GM23338 (cell line): ENCODE results near the gene NID1. TPM values are rescaled to one million over a fixed set of nuclear protein-coding genes. Genes with fewer than 3 reads are reported as not detected.

Experiments used
- ATAC-seq: fragments of 200-7000 bp; cut with Tn5 transposase; 3 replicates; pipeline ENCODE4 v1.9.1; 2020
- DNase-seq: peaks from one replicate; pipeline ENCODE4 v3.0.0-alpha.2; 2015; ENCODE audit warnings: low spot score
- H2AFZ ChIP-seq: fragments of 200-600 bp; sonication (generic); 2 replicates; pipeline ENCODE4 v1.8.0; 2016; ENCODE audit warnings: antibody characterized with exemption, mild to moderate bottlenecking, moderate library complexity
- H3F3A ChIP-seq: fragments of 200-600 bp; sonication (generic); replicated peaks from 2 replicates; pipeline ENCODE4 v1.8.0; 2017; ENCODE audit warnings: antibody characterized with exemption, mixed run types, low read depth
- H3K27ac ChIP-seq: fragments of 200-600 bp; sonication (generic); 2 replicates; pipeline ENCODE4 v1.6.1; 2016; ENCODE audit warnings: low read depth
- H3K27me3 ChIP-seq: fragments of 200-600 bp; sonication (generic); 2 replicates; pipeline ENCODE4 v1.8.0; 2016; ENCODE audit warnings: mild to moderate bottlenecking, mixed run types, moderate library complexity; ENCODE audit not compliant: insufficient read depth
- H3K36me3 ChIP-seq: fragments of 200-600 bp; sonication (generic); 2 replicates; pipeline ENCODE4 v1.8.0; 2016; ENCODE audit warnings: mild to moderate bottlenecking; ENCODE audit not compliant: insufficient read depth
- H3K4me1 ChIP-seq: fragments of 200-600 bp; sonication (generic); 2 replicates; pipeline ENCODE4 v1.8.0; 2016; ENCODE audit warnings: mild to moderate bottlenecking, moderate library complexity; ENCODE audit not compliant: insufficient read depth
- H3K4me2 ChIP-seq: fragments of 200-600 bp; sonication (generic); 2 replicates; pipeline ENCODE4 v1.7.1; 2017; ENCODE audit warnings: mixed run types
- H3K4me3 ChIP-seq: fragments of 200-600 bp; sonication (generic); 2 replicates; pipeline ENCODE4 v1.6.1; 2016; ENCODE audit warnings: mixed run types
- H3K79me2 ChIP-seq: fragments of 200-600 bp; sonication (generic); replicated peaks from 2 replicates; pipeline ENCODE4 v1.8.0; 2017; ENCODE audit warnings: mild to moderate bottlenecking; ENCODE audit not compliant: insufficient read depth
- H3K9me2 ChIP-seq: fragments of 200-600 bp; sonication (generic); 2 replicates; pipeline ENCODE4 v1.8.0; 2017; ENCODE audit not compliant: insufficient read depth
- H4K20me1 ChIP-seq: fragments of 200-600 bp; sonication (generic); replicated peaks from 2 replicates; pipeline ENCODE4 v1.8.0; 2017; ENCODE audit warnings: mild to moderate bottlenecking; ENCODE audit not compliant: insufficient read depth
- H3K27ac Mint-ChIP-seq: 2 replicates; pipeline ENCODE4 v1.8.0; 2020; ENCODE audit warnings: inconsistent platforms, mild to moderate bottlenecking, moderate library complexity, mixed read lengths
- H3K27me3 Mint-ChIP-seq: 3 replicates; pipeline ENCODE4 v1.8.0; 2022; ENCODE audit warnings: low read depth, mild to moderate bottlenecking, moderate library complexity, mixed read lengths, inconsistent platforms; ENCODE audit not compliant: insufficient read depth, poor library complexity
- H3K36me3 Mint-ChIP-seq: 3 replicates; pipeline ENCODE4 v1.8.0; 2021; ENCODE audit warnings: low read depth, mild to moderate bottlenecking, inconsistent platforms, moderate library complexity, mixed read lengths
- H3K4me1 Mint-ChIP-seq: 3 replicates; pipeline ENCODE4 v1.8.0; 2020; ENCODE audit warnings: mild to moderate bottlenecking, inconsistent platforms, mixed read lengths
- H3K4me3 Mint-ChIP-seq: 3 replicates; pipeline ENCODE4 v1.8.0; 2021; ENCODE audit warnings: moderate library complexity, mild to moderate bottlenecking, inconsistent platforms, mixed read lengths
- H3K9me3 Mint-ChIP-seq: 3 replicates; pipeline ENCODE4 v1.8.0; 2020; ENCODE audit warnings: moderate library complexity, mild to moderate bottlenecking, inconsistent platforms, mixed read lengths
- CREB1 ChIP-seq: fragments of 250-450 bp; sonication (Bioruptor Pico); IDR thresholded peaks from 2 replicates; pipeline ENCODE4 v1.5.0; 2020; ENCODE audit warnings: low read depth, mild to moderate bottlenecking, moderate library complexity
- EZH2 ChIP-seq: fragments of 200-600 bp; sonication (generic); IDR thresholded peaks from one replicate; pipeline ENCODE4 v1.8.0; 2017; ENCODE audit warnings: antibody characterized with exemption, mild to moderate bottlenecking, low read depth; ENCODE audit not compliant: unreplicated experiment
- EZH2phosphoT487 ChIP-seq: fragments of 200-600 bp; sonication (generic); IDR thresholded peaks from one replicate; pipeline ENCODE4 v1.8.1; 2018; ENCODE audit warnings: antibody characterized with exemption; ENCODE audit not compliant: unreplicated experiment
- JUNB ChIP-seq: IDR thresholded peaks from one replicate; pipeline ENCODE4 v1.6.1; 2016; ENCODE audit warnings: antibody characterized with exemption; ENCODE audit not compliant: unreplicated experiment
- NANOG ChIP-seq: IDR thresholded peaks from 2 replicates; pipeline ENCODE4 v1.6.1; 2016; ENCODE audit warnings: antibody characterized with exemption, borderline replicate concordance
- POLR2AphosphoS5 ChIP-seq: IDR thresholded peaks from 2 replicates; pipeline ENCODE4 v1.6.1; 2016; ENCODE audit warnings: antibody characterized with exemption, low read depth
- STAT1 ChIP-seq: IDR thresholded peaks from one replicate; pipeline ENCODE4 v1.6.1; 2016; ENCODE audit warnings: antibody characterized with exemption; ENCODE audit not compliant: unreplicated experiment
- polyA plus RNA-seq: library from polyadenylated mRNA; unstranded; fragments of >200 nt; fragmentation: Nextera tagmentation; extraction: Ambion mirVana; gene quantifications from 2 replicates; pipeline ENCODE4 v1.2.1, GENCODE V29; 2016
- total RNA-seq: library from RNA; depleted of rRNA; stranded (reverse); fragments of >200 nt; shearing (Covaris generic); gene quantifications from 2 replicates; pipeline ENCODE4 v1.2.3, GENCODE V29; 2014
- TF ChIP-seq, protein P1 (sequence below), 2 experiments: fragments of 200-600 bp in 1 of 2; sonication (generic) in 1 of 2; conservative IDR thresholded peaks; 2 replicates each; pipeline versions ENCODE4 v1.5.1 to v1.6.1; 2016 to 2017; ENCODE audit warnings: antibody characterized with exemption in 2 of 2, low read depth in 2 of 2, mild to moderate bottlenecking in 2 of 2, moderate library complexity in 1 of 2
- TF ChIP-seq, protein P2 (sequence below): IDR thresholded peaks from 2 replicates; pipeline ENCODE4 v1.6.1; 2016; ENCODE audit warnings: antibody characterized with exemption

The NID1 gene
- total and polyA plus RNA-seq, 2 experiments from 2014 or later = 7.1 to 32.5 TPM

DNA sequence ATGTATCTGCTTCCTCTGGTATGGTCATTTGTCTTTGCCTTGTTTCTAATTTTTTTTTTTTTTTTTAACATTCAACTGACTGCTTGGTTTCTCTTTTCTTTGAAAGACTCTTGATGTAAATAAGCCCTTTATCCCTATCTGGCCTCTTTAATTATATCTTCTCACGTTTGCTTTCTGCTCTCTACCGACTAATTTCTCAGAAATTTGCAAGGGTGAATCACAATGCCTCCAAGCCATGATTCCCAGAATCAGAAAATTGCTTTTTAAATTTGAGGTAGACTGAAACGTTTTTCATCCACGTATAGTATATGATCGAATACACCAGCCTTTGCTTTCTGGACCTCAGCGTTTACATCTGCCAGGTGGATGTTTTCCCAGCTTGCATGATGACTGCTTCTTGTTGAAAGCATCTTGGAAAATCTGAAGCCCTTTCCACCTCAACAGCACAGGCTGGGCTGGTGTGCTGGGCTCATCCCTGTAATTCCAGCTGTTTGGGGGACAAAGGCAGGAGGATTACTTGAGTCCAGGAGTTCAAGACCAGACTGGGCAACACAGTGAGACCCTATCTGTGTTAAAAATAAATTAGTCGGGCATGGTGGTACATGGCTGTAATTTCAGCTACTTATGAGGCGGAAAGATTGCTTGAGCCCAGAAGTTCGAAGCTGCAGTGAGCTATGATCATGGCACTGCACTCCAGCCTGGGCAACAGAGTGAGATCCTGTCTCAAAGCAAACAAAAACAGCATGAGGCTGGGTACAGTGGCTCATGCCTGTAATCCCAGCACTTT is 42.4 kb upstream of the NID1 start:
- Mint-ChIP-seq H3K4me1 (peaks cover 9% of the 10 kb centered on the region), H3K27ac (no peak overlapping the region), H3K4me3 (no peak overlapping the region), H3K27me3 (peaks cover 8% of the 10 kb centered on the region), H3K9me3 (no peaks in the 10 kb centered on the region), H3K36me3 (no peaks in the 10 kb centered on the region)
- no peak for ATAC-seq
- no peak overlapping the region for H3K4me2 ChIP-seq
- no peaks in the 10 kb centered on the region for H3K36me3 ChIP-seq
- no peaks in the 10 kb centered on the region for H3K27me3 ChIP-seq
- no peak overlapping the region for H3K4me3 ChIP-seq
- H3K27ac ChIP-seq = no peak overlapping the region
- H3K4me1 ChIP-seq = no peaks in the 10 kb centered on the region
- H4K20me1 ChIP-seq = no peaks in the 10 kb centered on the region
- no peak for DNase-seq
- no peak for TF ChIP-seq JUNB
- no peak for TF ChIP-seq STAT1
- no peak for TF ChIP-seq EZH2
- TF ChIP-seq, protein P1, sequence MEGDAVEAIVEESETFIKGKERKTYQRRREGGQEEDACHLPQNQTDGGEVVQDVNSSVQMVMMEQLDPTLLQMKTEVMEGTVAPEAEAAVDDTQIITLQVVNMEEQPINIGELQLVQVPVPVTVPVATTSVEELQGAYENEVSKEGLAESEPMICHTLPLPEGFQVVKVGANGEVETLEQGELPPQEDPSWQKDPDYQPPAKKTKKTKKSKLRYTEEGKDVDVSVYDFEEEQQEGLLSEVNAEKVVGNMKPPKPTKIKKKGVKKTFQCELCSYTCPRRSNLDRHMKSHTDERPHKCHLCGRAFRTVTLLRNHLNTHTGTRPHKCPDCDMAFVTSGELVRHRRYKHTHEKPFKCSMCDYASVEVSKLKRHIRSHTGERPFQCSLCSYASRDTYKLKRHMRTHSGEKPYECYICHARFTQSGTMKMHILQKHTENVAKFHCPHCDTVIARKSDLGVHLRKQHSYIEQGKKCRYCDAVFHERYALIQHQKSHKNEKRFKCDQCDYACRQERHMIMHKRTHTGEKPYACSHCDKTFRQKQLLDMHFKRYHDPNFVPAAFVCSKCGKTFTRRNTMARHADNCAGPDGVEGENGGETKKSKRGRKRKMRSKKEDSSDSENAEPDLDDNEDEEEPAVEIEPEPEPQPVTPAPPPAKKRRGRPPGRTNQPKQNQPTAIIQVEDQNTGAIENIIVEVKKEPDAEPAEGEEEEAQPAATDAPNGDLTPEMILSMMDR (conservative IDR thresholded peaks at IDR 0.05; ENCODE audit: low read depth in 2 of 2) = no peak
- TF ChIP-seq POLR2AphosphoS5 = no peak
- TF ChIP-seq NANOG = no peak
- TF ChIP-seq, protein P2, sequence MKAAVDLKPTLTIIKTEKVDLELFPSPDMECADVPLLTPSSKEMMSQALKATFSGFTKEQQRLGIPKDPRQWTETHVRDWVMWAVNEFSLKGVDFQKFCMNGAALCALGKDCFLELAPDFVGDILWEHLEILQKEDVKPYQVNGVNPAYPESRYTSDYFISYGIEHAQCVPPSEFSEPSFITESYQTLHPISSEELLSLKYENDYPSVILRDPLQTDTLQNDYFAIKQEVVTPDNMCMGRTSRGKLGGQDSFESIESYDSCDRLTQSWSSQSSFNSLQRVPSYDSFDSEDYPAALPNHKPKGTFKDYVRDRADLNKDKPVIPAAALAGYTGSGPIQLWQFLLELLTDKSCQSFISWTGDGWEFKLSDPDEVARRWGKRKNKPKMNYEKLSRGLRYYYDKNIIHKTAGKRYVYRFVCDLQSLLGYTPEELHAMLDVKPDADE = no peak
- no peak for TF ChIP-seq EZH2phosphoT487
- TF ChIP-seq CREB1 (CRISPR knock-in tag) = no peak
- no peak overlapping the region for H2AFZ ChIP-seq
- H3K79me2 ChIP-seq = no peaks in the 10 kb centered on the region
- no peaks in the 10 kb centered on the region for H3K9me2 ChIP-seq
- no peaks in the 10 kb centered on the region for H3F3A ChIP-seq

DNA sequence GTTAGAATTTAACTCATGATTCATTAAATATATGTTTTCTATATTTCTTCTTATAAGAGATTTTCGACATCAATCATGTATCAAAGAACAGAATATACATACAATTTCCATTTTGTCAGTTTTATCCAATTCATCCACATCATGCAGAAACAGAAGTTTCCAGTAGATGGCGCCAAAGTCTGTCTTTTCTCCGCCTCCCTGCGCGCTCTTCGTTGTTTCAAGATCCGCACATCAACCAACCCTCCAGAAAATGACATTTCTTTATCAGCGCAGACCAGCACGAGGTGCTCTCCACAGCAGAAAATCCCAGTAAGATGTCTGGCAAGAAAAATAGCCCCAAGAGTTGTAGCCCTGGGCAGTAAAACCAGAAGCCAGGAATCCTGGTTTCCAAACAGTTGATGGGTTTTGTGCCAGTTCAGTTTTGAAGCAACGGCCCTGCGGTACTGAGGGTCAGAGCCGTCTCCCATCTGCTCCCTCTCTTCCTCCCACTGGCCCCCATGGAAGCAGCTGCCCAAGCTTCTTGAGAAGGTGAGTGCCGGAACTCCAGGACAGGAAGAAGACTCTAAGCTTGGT is 38.8 kb upstream of the NID1 start:
- Histone ChIP-seq H4K20me1 (no peaks in the 10 kb centered on the region), H3K4me2 (no peak overlapping the region), H3K79me2 (no peaks in the 10 kb centered on the region), H3K4me1 (no peaks in the 10 kb centered on the region), H3F3A (no peaks in the 10 kb centered on the region), H3K27ac (no peak overlapping the region), H3K27me3 (no peaks in the 10 kb centered on the region), H3K4me3 (no peak overlapping the region), H3K9me2 (no peaks in the 10 kb centered on the region), H3K36me3 (no peaks in the 10 kb centered on the region), H2AFZ (peak overlapping the region; percentile 7)
- TF ChIP-seq, protein P1 (conservative IDR thresholded peaks at IDR 0.05; ENCODE audit: low read depth in 2 of 2) = peak; percentile 90 to 94
- TF ChIP-seq EZH2phosphoT487 = no peak
- H3K4me1 Mint-ChIP-seq = peaks cover 9% of the 10 kb centered on the region
- H3K36me3 Mint-ChIP-seq = no peaks in the 10 kb centered on the region
- H3K9me3 Mint-ChIP-seq = no peaks in the 10 kb centered on the region
- ATAC-seq (peak; percentile 75), DNase-seq (peak; percentile 82)
- no peak overlapping the region for H3K27ac Mint-ChIP-seq
- 0 out of 3 replicates have a peak overlapping the region, but pooled peaks have one; percentile 4 for H3K4me3 Mint-ChIP-seq
- peaks cover 8% of the 10 kb centered on the region for H3K27me3 Mint-ChIP-seq
